Kidney (tissue), 14 donors: Measurements from ENCODE around the gene GLCE. TPM values are rescaled to one million over a fixed set of nuclear protein-coding genes. Genes with fewer than 3 reads are reported as not detected.
A peak's percentile ranks its signal among the peaks of the same experiment; 100 is the strongest.

Experiments
- DNase-seq, 5 donors: peaks; one replicate each; pipeline ENCODE4 v3.0.0-alpha.2; 2013 to 2020
- FAIRE-seq: peaks from 2 replicates; lab custom pipeline; 2012; peaks lifted over from hg19 to GRCh38; lab: Jason Lieb, UNC
- H3K27ac ChIP-seq, 2 donors: one replicate each; pipeline ENCODE4 v1.7.0; 2013; ENCODE audit warnings: low read depth in 2 of 2, low read length in 2 of 2, inconsistent platforms in 1 of 2
- H3K27me3 ChIP-seq: one replicate; pipeline ENCODE4 v1.7.1; 2013; ENCODE audit warnings: low read length, inconsistent platforms; ENCODE audit not compliant: control insufficient read depth, insufficient read depth
- H3K36me3 ChIP-seq, 3 donors: one replicate each; pipeline versions ENCODE4 v1.7.0 to v1.7.1; 2013; ENCODE audit warnings: low read length in 3 of 3, control low read depth in 1 of 3, inconsistent platforms in 1 of 3; ENCODE audit not compliant: insufficient read depth in 3 of 3, control insufficient read depth in 2 of 3
- H3K4me1 ChIP-seq, 3 donors: one replicate each; pipeline versions ENCODE4 v1.7.0 to v1.7.1; 2013; ENCODE audit warnings: low read length in 3 of 3, inconsistent platforms in 1 of 3, low read depth in 1 of 3; ENCODE audit not compliant: control insufficient read depth in 2 of 3, insufficient read depth in 2 of 3
- H3K4me3 ChIP-seq, 3 donors: one replicate each; pipeline versions ENCODE4 v1.7.0 to v1.8.1; 2013; ENCODE audit warnings: low read length in 3 of 3, control low read depth in 1 of 3, inconsistent platforms in 1 of 3
- H3K9ac ChIP-seq, 3 donors: one replicate each; pipeline versions ENCODE4 v1.7.0 to v1.7.1; 2013; ENCODE audit warnings: low read length in 3 of 3, control low read depth in 1 of 3, inconsistent platforms in 1 of 3
- H3K9me3 ChIP-seq, 3 donors: one replicate each; pipeline versions ENCODE4 v1.7.0 to v1.7.1; 2013; ENCODE audit warnings: low read length in 3 of 3, control low read depth in 1 of 3, inconsistent platforms in 1 of 3; ENCODE audit not compliant: control insufficient read depth in 2 of 3, insufficient read depth in 1 of 3
- CTCF ChIP-seq: IDR thresholded peaks from 3 replicates; pipeline ENCODE4 v1.5.1; 2012; ENCODE audit warnings: mild to moderate bottlenecking, moderate library complexity, borderline replicate concordance; ENCODE audit not compliant: insufficient read depth; ENCODE audit errors: extremely low read depth
- intact Hi-C: fragments of 100-400 bp; cut with DNase I; formaldehyde crosslinking; loops from one replicate; pipeline ENCODE4 v1.11.1; 2022
- polyA plus RNA-seq: library from polyadenylated mRNA; stranded (reverse); fragments of 350-450 nt; fragmentation: Illumina TruSeq; extraction: RNeasy Lipid Tissue Mini Kit (QIAGEN cat#74804); gene quantifications from one replicate; pipeline ENCODE4 v1.2.3, GENCODE V29; 2014; ENCODE audit warnings: low read depth, low replicate concordance; ENCODE audit not compliant: insufficient read depth
- total RNA-seq: library from RNA; stranded (reverse); fragmentation: NEBNext Ultra II Directional; extraction: Animal tissue kit (Norgen Biotek cat#: 25700); gene quantifications from one replicate; pipeline ENCODE4 v1.2.1, GENCODE V29; 2021
- donor health status: control.
- donor health status: control.
- donor health status: control.
- donor health status: control.
- donor health status: control.
- donor health status: DM: yes; HTN: yes; CAD: no.
- donor health status: Normal renal cell carcinoma (clear cell type).

The GLCE gene
- total and polyA plus RNA-seq, 2 donors from 2014 or later = 14.9 to 18.0 TPM

GRCh38 chr15:69161079-69161877, 843 bp downstream of the GLCE start:
- TF ChIP-seq CTCF = no peak
- FAIRE-seq (no peak), DNase-seq (peak; percentile 55 to 80 (median 75))
- peak overlapping the region in 1 of 2 donors; percentile 77 for H3K27ac ChIP-seq
- no peaks in the 10 kb centered on the region for H3K36me3 ChIP-seq
- peak overlapping the region; percentile 61 to 90 (median 72) for H3K4me3 ChIP-seq
- H3K9ac ChIP-seq = peak overlapping the region; percentile 45 to 85 (median 73)
- no peaks in the 10 kb centered on the region for H3K9me3 ChIP-seq
- H3K27me3 ChIP-seq = no peaks in the 10 kb centered on the region
- H3K4me1 ChIP-seq = peaks cover 0 to 6% (median 0%) of the 10 kb centered on the region in 3 donors
- intact Hi-C loops = no loop called here

- Histone ChIP-seq H3K4me1 (peaks cover 0 to 6% (median 0%) of the 10 kb centered on the region in 3 donors), H3K27ac (no peak overlapping the region), H3K36me3 (no peaks in the 10 kb centered on the region), H3K9ac (peak overlapping the region in 2 of 3 donors; percentile 73 to 85), H3K4me3 (peak overlapping the region; percentile 61 to 90 (median 72)), H3K9me3 (no peaks in the 10 kb centered on the region), H3K27me3 (no peaks in the 10 kb centered on the region)
- intact Hi-C loops = no loop called here
- FAIRE-seq (no peak), DNase-seq (no peak)
- no peak for TF ChIP-seq CTCF
These were observed 1.4 kb downstream of the GLCE start for GRCh38 chr15:69161878-69162213.

- Histone ChIP-seq H3K27me3 (no peaks in the 10 kb centered on the region), H3K9ac (no peak overlapping the region), H3K36me3 (no peaks in the 10 kb centered on the region), H3K27ac (no peak overlapping the region), H3K4me1 (peaks cover 0 to 6% (median 0%) of the 10 kb centered on the region in 3 donors), H3K9me3 (no peaks in the 10 kb centered on the region), H3K4me3 (no peak overlapping the region)
- intact Hi-C loops = no loop called here
- TF ChIP-seq CTCF = no peak
- DNase-seq = no peak
- FAIRE-seq = no peak
These were observed 2.8 kb downstream of the GLCE start for GRCh38 chr15:69163141-69163669.
